OCI-LY1 (cell line): ENCODE measurements around the gene ELK4.

Source experiments
- EZH2 ChIP-seq: fragments of 200-600 bp; sonication (generic), shearing (Covaris generic); IDR thresholded peaks from 2 replicates; pipeline ENCODE4 v1.8.0; 2017; ENCODE audit warnings: borderline replicate concordance, mixed run types, mild to moderate bottlenecking, antibody characterized with exemption, low read length, moderate library complexity, mixed read lengths
- TF ChIP-seq, protein P1 (sequence below): fragments of 200-600 bp; sonication (generic), shearing (Covaris generic); IDR thresholded peaks from 2 replicates; pipeline ENCODE4 v1.5.1; 2017; ENCODE audit warnings: mild to moderate bottlenecking, antibody characterized with exemption, low read length, moderate library complexity, mixed read lengths

DNA sequence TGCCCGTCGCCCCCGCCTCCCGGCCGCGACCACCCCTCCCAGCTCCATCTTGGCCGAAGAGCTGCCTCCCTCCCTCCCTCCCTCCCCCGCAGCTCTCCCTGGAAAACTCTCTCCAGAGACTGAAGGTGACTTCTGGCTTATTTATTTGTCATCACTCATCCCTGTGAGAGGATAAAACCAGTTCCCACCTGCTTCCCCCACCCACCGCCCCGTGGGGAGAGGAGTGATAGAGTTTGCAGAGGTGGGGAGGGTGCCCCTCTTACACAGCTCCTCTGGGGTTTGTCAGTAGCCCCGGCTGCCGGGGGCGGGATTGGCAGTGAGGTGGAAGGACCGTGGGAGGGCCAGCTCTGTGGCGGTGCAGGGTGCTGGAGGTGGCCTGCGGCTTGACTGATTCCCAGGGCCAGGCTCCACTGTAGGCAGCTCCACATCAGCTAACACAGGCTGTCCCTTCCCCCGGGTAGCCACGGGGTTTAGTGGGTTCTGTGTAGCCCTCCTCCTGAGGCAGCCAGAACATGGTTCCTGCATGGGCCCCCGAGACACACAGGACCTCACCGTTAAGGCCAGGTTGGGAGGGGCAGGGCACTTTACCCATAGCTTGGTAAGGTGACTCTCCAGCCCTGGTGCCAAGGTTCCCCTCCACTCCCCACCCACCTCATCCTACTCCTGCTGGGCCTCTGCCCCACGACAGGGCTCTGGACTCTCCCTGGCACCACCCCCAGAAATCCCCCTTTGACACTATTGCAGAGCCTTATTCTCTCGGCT is 62.2 kb downstream of the ELK4 start:
- TF ChIP-seq, protein P1, sequence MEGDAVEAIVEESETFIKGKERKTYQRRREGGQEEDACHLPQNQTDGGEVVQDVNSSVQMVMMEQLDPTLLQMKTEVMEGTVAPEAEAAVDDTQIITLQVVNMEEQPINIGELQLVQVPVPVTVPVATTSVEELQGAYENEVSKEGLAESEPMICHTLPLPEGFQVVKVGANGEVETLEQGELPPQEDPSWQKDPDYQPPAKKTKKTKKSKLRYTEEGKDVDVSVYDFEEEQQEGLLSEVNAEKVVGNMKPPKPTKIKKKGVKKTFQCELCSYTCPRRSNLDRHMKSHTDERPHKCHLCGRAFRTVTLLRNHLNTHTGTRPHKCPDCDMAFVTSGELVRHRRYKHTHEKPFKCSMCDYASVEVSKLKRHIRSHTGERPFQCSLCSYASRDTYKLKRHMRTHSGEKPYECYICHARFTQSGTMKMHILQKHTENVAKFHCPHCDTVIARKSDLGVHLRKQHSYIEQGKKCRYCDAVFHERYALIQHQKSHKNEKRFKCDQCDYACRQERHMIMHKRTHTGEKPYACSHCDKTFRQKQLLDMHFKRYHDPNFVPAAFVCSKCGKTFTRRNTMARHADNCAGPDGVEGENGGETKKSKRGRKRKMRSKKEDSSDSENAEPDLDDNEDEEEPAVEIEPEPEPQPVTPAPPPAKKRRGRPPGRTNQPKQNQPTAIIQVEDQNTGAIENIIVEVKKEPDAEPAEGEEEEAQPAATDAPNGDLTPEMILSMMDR: no peak
- TF ChIP-seq EZH2: no peak
